ENCODE measurements around the gene LRATD1.

Gene LRATD1

DNA sequence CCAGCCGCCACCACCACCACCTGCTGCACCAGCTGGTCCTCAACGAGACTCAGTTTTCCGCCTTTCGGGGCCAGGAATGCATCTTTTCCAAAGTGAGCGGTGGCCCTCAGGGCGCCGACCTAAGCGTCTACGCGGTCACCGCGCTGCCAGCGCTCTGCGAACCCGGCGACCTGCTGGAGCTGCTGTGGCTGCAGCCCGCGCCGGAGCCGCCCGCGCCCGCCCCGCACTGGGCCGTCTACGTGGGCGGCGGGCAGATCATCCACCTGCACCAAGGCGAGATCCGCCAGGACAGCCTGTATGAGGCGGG lies 1.6 kb downstream of the LRATD1 start:
- no peak for DNase-seq

DNA sequence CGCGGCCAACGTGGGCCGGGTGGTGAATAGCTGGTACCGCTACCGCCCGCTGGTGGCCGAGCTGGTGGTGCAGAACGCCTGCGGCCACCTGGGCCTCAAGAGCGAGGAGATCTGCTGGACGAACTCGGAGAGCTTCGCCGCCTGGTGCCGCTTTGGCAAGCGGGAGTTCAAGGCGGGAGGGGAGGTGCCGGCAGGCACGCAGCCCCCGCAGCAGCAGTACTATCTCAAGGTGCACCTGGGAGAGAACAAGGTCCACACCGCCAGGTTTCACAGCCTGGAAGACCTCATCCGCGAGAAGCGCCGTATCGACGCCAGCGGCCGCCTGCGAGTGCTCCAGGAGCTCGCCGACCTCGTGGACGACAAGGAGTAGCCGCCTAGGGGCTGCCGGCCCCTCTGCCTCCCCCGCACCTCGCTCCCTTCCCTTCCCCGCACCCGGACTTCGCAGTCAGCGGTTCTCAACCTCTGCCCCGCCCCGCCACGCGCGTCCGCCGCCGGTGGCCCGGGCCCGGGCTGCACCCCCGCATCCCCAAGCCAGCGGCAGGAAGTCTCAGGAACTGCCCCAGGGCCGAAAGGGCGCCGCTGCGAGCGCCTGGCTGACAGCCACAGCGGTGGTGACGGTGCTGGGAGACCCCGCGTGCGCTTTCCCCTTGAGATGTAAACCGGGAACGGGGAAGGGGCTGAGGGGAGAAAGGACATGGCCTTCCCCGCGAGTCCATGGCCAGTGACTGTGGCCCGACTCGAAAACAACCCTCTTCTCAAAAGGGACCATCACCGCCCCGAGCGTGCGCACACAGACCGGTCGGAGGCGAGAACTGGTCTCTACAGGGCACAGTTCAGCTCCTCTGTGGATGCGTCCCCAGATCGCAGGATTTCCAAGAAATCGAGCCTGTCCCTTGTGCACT lies 2.2 kb downstream of the LRATD1 start:
- no peak for DNase-seq

DNA sequence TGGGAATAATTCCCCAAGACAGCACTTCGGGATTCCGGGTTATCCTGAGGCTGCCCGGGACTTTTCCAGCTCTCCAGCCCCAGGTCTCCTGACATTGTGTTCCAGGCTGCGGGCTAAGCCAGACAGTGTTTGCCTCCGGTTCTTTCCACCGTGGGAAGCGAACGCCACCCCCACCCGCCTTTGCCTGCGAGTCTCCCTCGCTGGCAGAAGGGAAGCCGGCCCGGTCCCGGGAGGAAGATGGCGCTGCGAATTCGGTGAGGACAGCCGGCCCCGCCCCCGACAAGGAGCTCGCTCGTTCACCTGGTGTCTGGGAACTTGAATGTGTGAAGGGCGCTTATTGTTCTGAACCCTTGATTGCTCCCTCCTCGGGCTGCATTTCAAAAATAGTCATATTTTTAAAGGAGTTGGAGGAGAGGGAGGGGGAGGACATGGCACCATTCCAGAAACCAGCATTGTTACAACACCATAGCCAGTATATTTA lies 2.9 kb downstream of the LRATD1 start:
- DNase-seq = no peak

DNA sequence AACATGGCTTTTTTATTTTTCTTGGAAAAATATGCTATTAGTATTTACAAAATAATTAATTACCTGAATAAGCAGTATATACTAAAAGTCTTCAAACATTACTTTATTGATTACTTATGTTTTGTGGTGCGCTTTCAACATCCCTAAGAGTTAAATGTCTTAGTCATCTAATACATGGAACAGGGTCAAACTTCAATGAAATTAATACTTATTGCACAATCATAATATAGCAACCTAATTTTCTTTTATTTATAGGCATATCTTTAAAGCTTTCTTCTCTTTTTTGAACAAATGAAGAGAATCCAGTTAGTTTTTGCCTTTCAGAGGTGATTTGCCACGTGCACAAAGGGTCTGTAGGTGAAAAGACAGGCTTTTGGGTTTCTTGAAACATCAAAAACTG lies 6.0 kb downstream of the LRATD1 start:
- DNase-seq = no peak

DNA sequence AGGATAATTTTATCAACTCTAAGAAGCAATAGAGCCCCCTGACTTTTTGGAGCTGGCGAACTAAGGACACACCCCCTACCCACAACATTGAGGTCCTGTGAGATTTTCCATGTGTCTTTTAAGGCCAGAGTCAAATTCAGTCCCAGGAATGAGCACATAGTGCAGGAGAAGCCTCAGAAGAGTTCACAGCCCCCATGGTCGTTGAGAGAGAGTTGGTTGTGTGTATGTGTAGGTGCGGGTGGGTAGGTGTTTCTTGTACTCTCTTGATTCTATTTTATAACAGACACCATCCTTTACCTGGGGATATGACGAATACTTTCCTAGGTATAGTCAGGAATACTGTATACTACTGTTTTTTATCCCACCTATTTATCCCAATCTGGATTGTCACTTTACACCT lies 8.6 kb downstream of the LRATD1 start:
- DNase-seq = no peak

DNA sequence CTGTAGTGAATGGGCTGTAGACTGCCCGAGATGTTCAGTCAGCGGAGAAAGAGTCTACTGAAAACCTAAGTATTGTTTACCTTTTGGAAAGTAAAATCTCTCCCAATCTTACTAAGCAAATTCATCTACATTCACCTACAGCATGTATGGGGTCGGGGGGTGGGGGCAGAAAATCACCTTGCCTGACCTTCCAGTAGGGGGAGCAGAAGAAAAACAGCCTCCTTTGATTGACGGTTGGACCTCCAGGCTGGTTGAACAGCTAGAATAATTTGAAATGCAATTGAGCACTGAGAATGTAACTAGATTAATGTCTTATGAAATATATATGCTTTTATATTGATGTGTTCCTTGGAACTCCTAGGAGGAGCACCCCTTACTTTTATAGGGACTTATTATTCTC lies 10.0 kb downstream of the LRATD1 start:
- no peak for DNase-seq

DNA sequence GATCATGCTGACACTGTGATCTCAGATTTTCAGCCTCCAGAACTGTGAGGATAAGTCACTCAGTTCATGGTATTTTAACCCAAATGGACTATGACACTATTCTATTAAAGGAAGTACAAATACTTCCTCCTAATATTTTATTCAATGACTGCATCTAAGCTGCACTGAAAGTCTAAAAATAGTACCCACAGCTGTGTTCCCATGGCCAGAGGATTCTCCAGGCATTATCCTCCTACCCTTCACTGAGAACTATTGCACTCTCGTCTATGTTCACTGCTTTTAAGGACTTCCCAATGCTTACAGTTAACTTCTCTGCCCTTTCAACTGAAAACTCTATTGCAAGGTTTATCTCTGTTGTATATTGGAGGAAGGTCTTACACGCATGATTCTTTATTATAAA lies 15.2 kb downstream of the LRATD1 start:
- DNase-seq = no peak

DNA sequence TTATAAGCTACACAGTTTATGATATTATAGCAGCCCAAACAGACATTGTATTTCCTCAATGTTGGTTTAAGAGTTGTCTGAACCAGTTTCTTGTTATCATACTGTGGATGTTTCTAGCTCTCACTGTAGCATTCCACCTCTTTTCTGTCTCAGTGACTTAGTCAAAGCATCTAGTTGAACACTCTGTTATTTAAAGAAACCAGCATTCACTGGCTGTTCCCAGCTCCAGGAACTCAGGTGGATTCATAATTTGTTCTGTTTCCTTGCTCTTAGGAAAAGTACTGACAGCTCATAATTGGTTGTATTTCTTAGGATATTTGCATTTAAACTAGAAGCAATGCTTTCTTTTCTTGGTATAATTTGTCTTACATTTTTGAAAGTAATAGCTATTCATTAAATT lies 17.5 kb downstream of the LRATD1 start:
- no peak for DNase-seq

DNA sequence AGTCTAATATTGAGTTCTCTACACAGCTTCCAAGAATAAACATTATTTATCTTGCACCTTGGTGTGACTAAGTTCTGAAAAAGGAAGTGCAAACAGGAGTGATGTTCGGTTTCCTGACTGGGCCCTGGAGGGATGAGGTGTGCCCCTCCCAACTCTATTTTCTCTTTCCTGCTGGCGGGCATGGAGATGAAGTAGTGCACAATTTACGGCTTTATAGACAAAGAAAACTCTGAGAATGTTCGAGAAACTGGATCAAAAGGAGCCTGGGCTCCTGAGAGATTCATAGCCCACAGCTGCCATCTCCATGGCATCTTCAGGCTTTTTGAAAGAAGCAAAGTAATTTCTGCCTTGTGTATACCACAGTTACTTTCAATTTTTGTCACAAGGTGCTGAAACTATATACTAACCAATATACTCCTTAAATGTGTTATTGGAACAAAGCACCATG lies 22.3 kb downstream of the LRATD1 start:
- DNase-seq = no peak

DNA sequence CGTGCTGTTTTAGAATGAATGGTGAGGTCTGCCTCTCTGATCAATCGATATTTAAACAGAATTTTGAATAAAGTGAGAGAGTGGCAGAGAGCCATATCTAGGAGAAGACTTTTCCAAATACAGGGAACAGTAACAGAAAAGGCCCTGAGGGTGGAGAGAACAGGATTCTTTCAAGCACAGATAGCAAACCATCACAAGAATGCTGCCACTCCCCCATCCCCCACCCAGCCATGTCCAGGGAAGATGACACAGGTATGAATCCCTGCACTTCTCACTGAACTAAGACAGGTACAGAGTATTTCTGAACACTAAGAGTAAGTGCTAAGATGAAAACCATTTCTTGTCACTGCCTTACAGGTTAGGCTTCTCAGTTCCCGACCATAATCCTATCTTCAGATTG lies 23.6 kb downstream of the LRATD1 start:
- DNase-seq = no peak

DNA sequence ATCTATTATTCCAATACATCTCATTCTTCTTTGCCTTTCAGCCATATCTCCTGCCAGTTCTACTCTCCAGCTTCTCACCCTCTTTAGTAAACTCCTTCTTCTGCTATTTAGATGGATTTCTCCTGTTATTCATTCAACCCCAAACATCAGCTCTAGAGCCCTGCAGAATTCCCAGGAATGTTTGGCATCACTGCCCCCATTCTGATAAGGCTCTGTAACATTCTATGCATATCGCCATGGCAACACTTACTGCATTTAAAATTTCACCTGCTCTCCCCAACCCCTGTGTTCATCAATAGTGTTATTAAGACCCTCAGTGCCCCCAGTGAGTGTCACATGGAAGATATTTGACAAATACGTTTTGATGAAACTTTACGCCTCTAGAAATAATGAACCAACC lies 28.6 kb downstream of the LRATD1 start:
- no peak for DNase-seq

DNA sequence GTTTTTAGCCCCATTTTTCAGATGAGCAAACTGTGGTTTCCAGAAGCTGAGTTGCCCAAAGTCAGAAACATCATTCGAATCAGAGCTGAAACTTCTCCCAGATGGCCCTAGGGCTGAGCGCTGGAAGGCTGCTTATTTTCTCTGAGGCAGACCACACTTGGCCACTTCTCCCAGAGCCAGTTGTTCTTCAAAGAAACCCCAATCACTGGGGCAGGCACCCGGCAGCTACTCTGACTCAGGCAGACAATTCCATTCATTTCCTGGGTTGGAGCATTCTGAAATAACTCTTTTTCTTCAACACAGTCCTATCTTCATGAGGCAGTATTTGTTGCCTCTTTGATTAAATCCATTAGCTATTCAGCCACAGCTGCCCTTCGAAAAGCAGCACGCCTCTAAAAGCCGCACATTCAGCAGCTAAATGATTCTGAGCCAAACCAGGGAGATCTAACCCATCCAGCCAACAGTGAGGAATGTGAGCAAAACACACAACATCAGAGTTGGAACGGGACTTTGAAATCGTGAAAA lies 40.9 kb downstream of the LRATD1 start:
- DNase-seq = no peak

DNA sequence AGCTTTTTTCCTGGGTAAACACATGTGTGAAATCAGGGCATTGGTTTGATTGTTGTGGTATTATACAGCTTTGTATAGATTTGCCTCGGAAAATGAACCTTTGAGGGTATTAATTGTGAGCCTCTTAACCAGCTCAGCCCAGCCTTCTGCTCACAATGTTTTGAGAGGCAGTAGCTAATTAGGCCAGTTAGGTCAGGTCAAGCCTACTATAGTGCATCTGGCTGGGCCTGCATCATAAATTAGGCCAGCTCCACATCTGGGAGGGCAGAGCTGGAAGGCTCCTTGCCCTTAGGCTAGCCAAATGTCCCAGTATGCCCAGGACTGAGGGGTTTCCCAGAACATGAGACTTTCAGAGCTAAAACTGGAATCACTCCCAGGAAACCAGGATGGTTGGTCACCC lies 43.0 kb downstream of the LRATD1 start:
- no peak for DNase-seq

DNA sequence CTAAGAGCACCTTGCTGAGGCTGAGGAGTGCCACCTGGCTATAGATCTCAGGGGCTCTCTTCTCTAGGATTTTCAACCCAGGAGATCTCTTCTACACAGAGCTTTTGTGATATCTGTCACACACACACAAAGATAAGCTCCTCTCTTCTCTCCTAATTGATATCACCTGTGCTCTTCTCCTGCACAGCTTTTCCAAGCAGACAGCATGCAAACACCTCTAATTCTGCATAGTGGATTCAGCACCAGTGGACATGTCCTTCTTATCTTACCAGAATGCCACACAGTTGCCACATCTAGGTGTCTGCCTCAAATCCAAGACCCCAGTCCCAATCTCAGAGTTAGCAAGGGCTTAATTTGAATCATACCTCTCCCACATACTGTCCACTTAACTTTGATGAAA lies 43.9 kb downstream of the LRATD1 start:
- DNase-seq = no peak

DNA sequence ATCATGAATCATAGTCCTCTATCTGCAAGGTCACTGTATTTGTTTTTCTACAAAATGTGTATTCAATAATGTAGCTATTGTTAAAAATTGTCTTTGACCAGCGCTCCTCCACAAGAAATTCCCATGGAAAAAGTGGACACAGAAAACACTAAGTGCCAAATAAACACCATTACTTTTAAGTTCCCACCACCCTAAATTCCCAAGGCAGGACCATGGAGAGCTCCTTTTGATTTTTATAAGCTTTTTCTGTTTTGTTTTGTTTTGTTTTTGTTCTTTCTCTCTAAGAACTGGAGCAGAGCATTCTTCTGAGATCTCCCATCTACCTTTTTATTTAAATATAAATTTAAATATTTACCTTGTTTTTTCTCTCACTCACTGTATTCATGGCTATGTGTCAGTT lies 44.5 kb downstream of the LRATD1 start:
- no peak for DNase-seq

DNA sequence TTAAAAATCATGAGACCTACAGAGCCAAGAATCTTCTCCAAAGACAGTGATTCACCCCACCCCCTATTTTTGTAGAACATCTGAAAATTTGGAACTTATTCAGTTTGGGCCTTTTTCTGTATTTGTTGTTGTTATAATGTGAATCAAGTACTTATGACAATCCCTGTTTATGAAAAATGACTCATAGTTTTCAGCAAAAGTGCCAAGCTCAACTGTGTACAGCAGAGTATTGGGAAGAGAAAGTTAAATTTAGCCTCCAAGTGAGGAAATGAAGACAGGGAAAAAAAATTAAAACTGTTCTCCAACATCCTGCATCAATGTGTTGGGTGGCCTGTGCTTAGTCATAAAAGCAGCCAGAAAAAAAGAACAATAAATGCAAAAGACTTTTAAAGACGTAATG lies 46.2 kb downstream of the LRATD1 start:
- no peak for DNase-seq

DNA sequence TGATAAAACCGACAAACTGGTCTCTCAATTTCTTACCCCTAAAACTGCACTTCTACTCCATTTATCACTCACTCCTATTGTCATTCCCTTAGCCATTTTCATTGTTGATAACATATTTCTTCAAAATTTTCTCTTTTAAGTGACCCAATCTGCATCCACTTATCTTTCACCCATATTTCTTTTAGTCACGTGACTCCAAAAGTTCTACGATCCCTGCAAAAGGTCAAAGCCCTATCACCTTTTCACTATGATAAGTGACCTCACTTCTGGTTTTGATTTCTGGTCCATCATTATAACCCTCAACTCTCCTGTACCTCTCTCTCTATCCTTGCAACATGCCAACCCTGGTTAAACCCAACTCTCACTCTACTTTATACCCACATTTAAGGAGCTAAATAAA lies 49.1 kb downstream of the LRATD1 start:
- DNase-seq = no peak

Measured in activated CD8-positive, alpha-beta memory T cell treated with anti-CD3 and anti-CD28 coated beads for 24 hours (primary cell).